ENCODE measurements around the gene PAM. TPM values are rescaled to one million over a fixed set of nuclear protein-coding genes. Genes with fewer than 3 reads are reported as not detected.
"Not testable (repeated sequence)": the region's sequence is repeated elsewhere in the genome, so short reads cannot be mapped to it uniquely, and the experiment has no call there.

The PAM gene
- total and polyA plus RNA-seq, 12 donors, result 234 to 580 (median 397) TPM

DNA sequence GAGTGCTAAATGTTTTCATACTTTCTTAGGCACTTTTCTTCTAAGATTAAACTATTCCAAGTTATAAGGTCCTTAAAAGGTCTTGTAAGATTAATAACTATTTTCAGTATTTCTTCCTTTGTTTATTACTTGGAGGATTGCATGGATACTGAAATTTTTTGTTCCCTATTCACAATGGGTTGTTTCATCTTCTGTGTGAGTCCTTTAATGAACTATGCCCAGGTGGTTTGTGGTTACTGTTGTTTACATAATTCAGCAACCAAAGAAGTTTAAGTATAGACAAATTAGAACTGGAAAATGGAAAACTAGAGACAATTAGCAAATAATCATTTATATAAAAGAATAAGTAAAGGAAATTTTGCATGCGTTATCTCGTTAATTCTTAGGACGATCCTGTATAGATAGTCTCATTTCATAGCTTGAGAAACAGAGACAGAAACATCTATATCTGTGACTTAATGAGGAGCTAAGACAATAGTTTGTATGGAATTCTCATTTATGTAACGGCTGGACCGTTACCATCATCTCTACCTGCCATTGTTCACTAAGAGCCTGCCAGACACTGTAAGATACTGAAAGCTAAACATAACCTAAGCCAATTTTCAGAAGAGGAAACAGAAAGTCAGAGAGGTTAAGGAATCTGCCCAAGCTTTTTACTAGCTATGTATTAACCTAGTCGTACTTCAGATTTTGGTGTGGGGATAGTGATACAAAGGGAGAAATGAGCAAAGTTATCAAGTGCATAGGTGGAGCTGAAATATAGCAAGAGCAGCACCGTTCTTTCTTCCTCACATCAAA lies 148.2 kb downstream of the PAM start:
- intact Hi-C loops (cut with DNase I), result no loop called here
- no peaks in the 10 kb centered on the region for H3K9me3 ChIP-seq (replicated peaks in 1 of 3)
- peaks cover 0 to 4% of the 10 kb centered on the region in 2 donors for H3K4me1 ChIP-seq (replicated peaks in 1 of 2)
- DNase-seq, result no peak
- no peak for TF ChIP-seq CTCF (IDR thresholded peaks at IDR 0.05)
- TF ChIP-seq POLR2A (IDR thresholded peaks at IDR 0.05), result no peak
- H3K27me3 ChIP-seq, result no peaks in the 10 kb centered on the region
- no peaks in the 10 kb centered on the region for H3K36me3 ChIP-seq (replicated peaks in 1 of 2)
- H3K27ac ChIP-seq, result no peak overlapping the region
- no peak overlapping the region for H3K4me3 ChIP-seq
- 84 to 91% (median 90%) methylated on average over 7 of the region's 7 CpGs for WGBS, 4 donors

- Histone ChIP-seq H3K4me1 (replicated peaks in 1 of 2) (peaks cover 0 to 4% of the 10 kb centered on the region in 2 donors), H3K36me3 (replicated peaks in 1 of 2) (no peaks in the 10 kb centered on the region), H3K27ac (no peak overlapping the region), H3K27me3 (no peaks in the 10 kb centered on the region), H3K9me3 (replicated peaks in 1 of 3) (no peaks in the 10 kb centered on the region), H3K4me3 (no peak overlapping the region)
- TF ChIP-seq POLR2A (IDR thresholded peaks at IDR 0.05), result no peak
- TF ChIP-seq CTCF (IDR thresholded peaks at IDR 0.05), result no peak
- 94 to 100% (median 97%) methylated on average over 1 of the region's 1 CpG for WGBS, 4 donors
- DNase-seq, result no peak
- intact Hi-C loops (cut with DNase I), result no loop called here
These were observed 150.0 kb downstream of the PAM start for GRCh38 chr5:102905056-102905455.

DNA sequence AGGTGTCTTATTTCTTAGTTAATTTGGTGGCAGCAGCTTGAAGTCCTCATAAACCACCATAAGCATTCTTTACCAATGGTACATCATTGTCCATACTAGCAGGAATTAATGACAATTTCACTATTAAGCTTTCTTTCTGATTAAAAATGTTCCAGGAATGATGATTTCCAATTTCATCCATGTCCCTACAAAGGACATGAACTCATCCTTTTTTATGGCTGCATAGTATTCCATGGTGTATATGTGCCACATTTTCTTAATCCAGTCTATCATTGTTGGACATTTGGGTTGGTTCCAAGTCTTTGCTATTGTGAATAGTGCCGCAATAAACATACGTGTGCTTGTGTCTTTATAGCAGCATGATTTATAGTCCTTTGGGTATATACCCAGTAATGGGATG lies 152.0 kb downstream of the PAM start:
- peaks cover 8 to 24% of the 10 kb centered on the region in 2 donors for H3K4me1 ChIP-seq (replicated peaks in 1 of 2)
- H3K27ac ChIP-seq; H3K27me3 ChIP-seq; DNase-seq; intact Hi-C loops (cut with DNase I); H3K4me3 ChIP-seq; H3K36me3 ChIP-seq (replicated peaks in 1 of 2); H3K9me3 ChIP-seq (replicated peaks in 1 of 3): not testable (repeated sequence)
- no CpG with 5 or more reads among the region's 2 CpGs for WGBS, 4 donors

DNA sequence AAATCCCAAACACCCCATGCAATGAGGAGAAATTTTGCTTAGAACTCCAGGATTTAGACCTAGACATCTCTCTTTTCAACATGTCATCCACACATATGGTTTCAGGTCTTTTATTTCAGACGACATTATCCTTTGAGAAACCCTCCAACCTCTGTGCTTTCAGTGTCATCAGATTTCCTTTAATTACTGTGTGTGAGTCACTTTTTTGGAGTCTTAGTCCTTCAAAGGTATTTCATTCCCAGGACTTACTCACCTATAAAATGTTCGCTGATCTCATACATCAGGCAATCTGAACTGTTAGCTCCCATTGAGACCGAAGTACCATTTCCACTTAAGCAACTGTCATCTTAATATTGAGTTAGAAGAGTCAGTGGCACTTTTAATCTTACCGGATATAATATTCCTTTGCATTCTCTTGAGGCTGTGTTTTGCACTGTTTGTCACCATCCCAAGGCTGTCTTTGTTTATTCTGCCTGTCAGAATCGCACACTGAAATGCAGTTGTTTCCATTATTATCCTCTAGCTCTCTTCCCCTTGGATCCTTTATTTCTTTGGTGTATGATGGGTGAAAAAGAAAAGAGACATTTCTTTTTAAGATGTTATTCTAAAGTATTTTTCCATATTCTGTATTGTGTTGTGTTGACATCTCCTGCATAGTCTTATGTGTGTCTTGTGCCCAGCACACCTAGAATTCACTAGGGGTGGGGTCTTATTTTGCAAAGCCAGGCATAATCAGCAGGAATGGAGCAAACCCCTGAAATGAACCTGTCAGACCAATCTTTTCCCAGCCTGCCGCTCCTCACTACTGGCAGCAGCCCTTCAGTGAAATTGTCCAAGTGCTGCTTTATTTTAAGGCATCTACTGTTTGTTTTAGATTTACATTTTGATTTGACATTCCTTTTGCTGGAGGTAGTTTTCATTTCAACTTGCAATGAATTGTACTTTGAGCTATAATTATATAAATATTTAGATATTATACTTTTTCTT lies 155.4 kb downstream of the PAM start:
- DNase-seq, result no peak
- H3K27ac ChIP-seq, result peak overlapping the region in 2 of 5 donors; percentile 24 to 28
- no peaks in the 10 kb centered on the region for H3K9me3 ChIP-seq (replicated peaks in 1 of 3)
- no peaks in the 10 kb centered on the region for H3K27me3 ChIP-seq
- no peak overlapping the region for H3K4me3 ChIP-seq
- no peak for TF ChIP-seq CTCF (IDR thresholded peaks at IDR 0.05)
- no peak for TF ChIP-seq POLR2A (IDR thresholded peaks at IDR 0.05)
- peaks cover 8 to 25% of the 10 kb centered on the region in 2 donors for H3K4me1 ChIP-seq (replicated peaks in 1 of 2)
- 46 to 52% (median 49%) methylated on average over 6 of the region's 6 CpGs for WGBS, 4 donors
- intact Hi-C loops (cut with DNase I), result no loop called here
- no peaks in the 10 kb centered on the region for H3K36me3 ChIP-seq (replicated peaks in 1 of 2)
